ENCODE results near the gene CLIP3.

The CLIP3 gene

GRCh38 chr19:36009633-36010379 lies 22.9 kb downstream of the CLIP3 start:
- no peak for DNase-seq (ENCODE audit: low read depth, low spot score)

GRCh38 chr19:36009220-36009619 lies 23.5 kb downstream of the CLIP3 start:
- DNase-seq (ENCODE audit: low read depth, low spot score), result no peak

GRCh38 chr19:36008336-36008978 lies 24.2 kb downstream of the CLIP3 start, which contains the start of gene SYNE4:
TSS of gene SYNE4 (minus strand) at chr19:36008813. CDS start at chr19:36008681, 132 bp downstream.
- DNase-seq (ENCODE audit: low read depth, low spot score), result no peak

GRCh38 chr19:36006955-36007354 lies 25.7 kb downstream of the CLIP3 start:
- no peak for DNase-seq (ENCODE audit: low read depth, low spot score)

GRCh38 chr19:36003284-36003683 lies 29.4 kb downstream of the CLIP3 start:
- DNase-seq (ENCODE audit: low read depth, low spot score), result no peak

- DNase-seq (ENCODE audit: low read depth, low spot score), result no peak
These were observed 31.1 kb downstream of the CLIP3 start for GRCh38 chr19:36001605-36002004.

GRCh38 chr19:35996777-35997176 lies 35.9 kb downstream of the CLIP3 start:
- no peak for DNase-seq (ENCODE audit: low read depth, low spot score)

- DNase-seq (ENCODE audit: low read depth, low spot score), result no peak
These were observed 37.4 kb downstream of the CLIP3 start, which contains the start of gene SDHAF1 for GRCh38 chr19:35995048-35995993. TSS of gene SDHAF1 (plus strand) at chr19:35995188. CDS start at chr19:35995275, 87 bp downstream.

- no peak for DNase-seq (ENCODE audit: low read depth, low spot score)
These were observed 38.6 kb downstream of the CLIP3 start for GRCh38 chr19:35993923-35994598.

GRCh38 chr19:35992907-35993765 lies 39.5 kb downstream of the CLIP3 start:
- no peak for DNase-seq (ENCODE audit: low read depth, low spot score)

GRCh38 chr19:35991731-35992450 lies 40.8 kb downstream of the CLIP3 start:
- no peak for DNase-seq (ENCODE audit: low read depth, low spot score)

GRCh38 chr19:35990771-35991730 lies 41.6 kb downstream of the CLIP3 start:
- no peak for DNase-seq (ENCODE audit: low read depth, low spot score)

- DNase-seq (ENCODE audit: low read depth, low spot score), result no peak
These were observed 42.5 kb downstream of the CLIP3 start for GRCh38 chr19:35990156-35990555.

GRCh38 chr19:35988824-35989223 lies 43.8 kb downstream of the CLIP3 start:
- DNase-seq (ENCODE audit: low read depth, low spot score), result no peak

- no peak for DNase-seq (ENCODE audit: low read depth, low spot score)
These were observed 45.1 kb downstream of the CLIP3 start for GRCh38 chr19:35987571-35987896.

GRCh38 chr19:35986664-35987570 lies 45.8 kb downstream of the CLIP3 start:
- DNase-seq (ENCODE audit: low read depth, low spot score), result no peak

GRCh38 chr19:35986111-35986510 lies 46.6 kb downstream of the CLIP3 start:
- no peak for DNase-seq (ENCODE audit: low read depth, low spot score)

GRCh38 chr19:35983177-35983576 lies 49.5 kb downstream of the CLIP3 start:
- no peak for DNase-seq (ENCODE audit: low read depth, low spot score)

Data from iPS DF 19.7 (cell line).